Right hindlimb (tissue), 1 donor: ENCODE results near the gene SCGB2A2.

Experiments
- DNase-seq: peaks from one replicate; pipeline ENCODE4 v3.0.0-alpha.2; 2018

The SCGB2A2 gene

GRCh38 chr11:62269654-62270278 is at the start of gene SCGB2A2:
TSS of gene SCGB2A2 (plus strand) at chr11:62270158. CDS start at chr11:62270217, 59 bp downstream.
- no peak for DNase-seq

- DNase-seq: no peak
Observed at GRCh38 chr11:62221498-62221897, 48.5 kb upstream of the SCGB2A2 start.

- no peak for DNase-seq
Observed at GRCh38 chr11:62223095-62223494, 46.9 kb upstream of the SCGB2A2 start.

- no peak for DNase-seq
Observed at GRCh38 chr11:62233730-62234129, 36.2 kb upstream of the SCGB2A2 start.

- no peak for DNase-seq
Observed at GRCh38 chr11:62236187-62236586, 33.8 kb upstream of the SCGB2A2 start.

- DNase-seq: no peak
Observed at GRCh38 chr11:62237499-62237898, 32.5 kb upstream of the SCGB2A2 start.

GRCh38 chr11:62238151-62238550 is 31.8 kb upstream of the SCGB2A2 start:
- no peak for DNase-seq

- no peak for DNase-seq
Observed at GRCh38 chr11:62241095-62241494, 28.9 kb upstream of the SCGB2A2 start.

GRCh38 chr11:62242021-62242420 is 27.9 kb upstream of the SCGB2A2 start, which contains the start of gene SCGB1D2:
TSS of gene SCGB1D2 (plus strand) at chr11:62242239. CDS start at chr11:62242308, 69 bp downstream.
- DNase-seq: no peak

GRCh38 chr11:62245271-62245753 is 24.6 kb upstream of the SCGB2A2 start:
- peak; percentile 37 for DNase-seq

- no peak for DNase-seq
Observed at GRCh38 chr11:62251698-62252097, 18.3 kb upstream of the SCGB2A2 start.

- DNase-seq: no peak
Observed at GRCh38 chr11:62253999-62254542, 15.9 kb upstream of the SCGB2A2 start.

GRCh38 chr11:62256281-62256680 is 13.7 kb upstream of the SCGB2A2 start:
- no peak for DNase-seq

GRCh38 chr11:62260261-62260953 is 9.6 kb upstream of the SCGB2A2 start:
- no peak for DNase-seq

GRCh38 chr11:62264004-62264403 is 6.0 kb upstream of the SCGB2A2 start:
- no peak for DNase-seq

- no peak for DNase-seq
Observed at GRCh38 chr11:62266558-62266957, 3.4 kb upstream of the SCGB2A2 start.

- no peak for DNase-seq
Observed at GRCh38 chr11:62267050-62267449, 2.9 kb upstream of the SCGB2A2 start.

- DNase-seq: no peak
Observed at GRCh38 chr11:62267576-62267975, 2.4 kb upstream of the SCGB2A2 start.

- DNase-seq: no peak
Observed at GRCh38 chr11:62273284-62273683, 3.3 kb downstream of the SCGB2A2 start.

GRCh38 chr11:62273789-62274275 is 3.9 kb downstream of the SCGB2A2 start:
- no peak for DNase-seq

- no peak for DNase-seq
Observed at GRCh38 chr11:62280452-62280851, 10.5 kb downstream of the SCGB2A2 start.

- peak; percentile 37 for DNase-seq
Observed at GRCh38 chr11:62295504-62295903, 25.5 kb downstream of the SCGB2A2 start.

- no peak for DNase-seq
Observed at GRCh38 chr11:62298975-62299374, 29.0 kb downstream of the SCGB2A2 start, which contains the start of gene SCGB1D4. TSS of gene SCGB1D4 (minus strand) at chr11:62299075. CDS start at chr11:62299010, 65 bp downstream.

GRCh38 chr11:62306227-62306626 is 36.3 kb downstream of the SCGB2A2 start:
- no peak for DNase-seq
